Measurements from ENCODE around the gene LPAR1.
"Not testable (repeated sequence)": the region's sequence is repeated elsewhere in the genome, so short reads cannot be mapped to it uniquely, and the experiment has no call there.

LPAR1 gene

GRCh38 chr9:110877374-110877773, 160.9 kb downstream of the LPAR1 start:
- no peak for DNase-seq (ENCODE audit: extremely low read depth, low read depth)
- TF ChIP-seq, protein P1, sequence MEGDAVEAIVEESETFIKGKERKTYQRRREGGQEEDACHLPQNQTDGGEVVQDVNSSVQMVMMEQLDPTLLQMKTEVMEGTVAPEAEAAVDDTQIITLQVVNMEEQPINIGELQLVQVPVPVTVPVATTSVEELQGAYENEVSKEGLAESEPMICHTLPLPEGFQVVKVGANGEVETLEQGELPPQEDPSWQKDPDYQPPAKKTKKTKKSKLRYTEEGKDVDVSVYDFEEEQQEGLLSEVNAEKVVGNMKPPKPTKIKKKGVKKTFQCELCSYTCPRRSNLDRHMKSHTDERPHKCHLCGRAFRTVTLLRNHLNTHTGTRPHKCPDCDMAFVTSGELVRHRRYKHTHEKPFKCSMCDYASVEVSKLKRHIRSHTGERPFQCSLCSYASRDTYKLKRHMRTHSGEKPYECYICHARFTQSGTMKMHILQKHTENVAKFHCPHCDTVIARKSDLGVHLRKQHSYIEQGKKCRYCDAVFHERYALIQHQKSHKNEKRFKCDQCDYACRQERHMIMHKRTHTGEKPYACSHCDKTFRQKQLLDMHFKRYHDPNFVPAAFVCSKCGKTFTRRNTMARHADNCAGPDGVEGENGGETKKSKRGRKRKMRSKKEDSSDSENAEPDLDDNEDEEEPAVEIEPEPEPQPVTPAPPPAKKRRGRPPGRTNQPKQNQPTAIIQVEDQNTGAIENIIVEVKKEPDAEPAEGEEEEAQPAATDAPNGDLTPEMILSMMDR (IDR thresholded peaks at IDR 0.05; ENCODE audit: low read depth, low read length) = no peak

DNA sequence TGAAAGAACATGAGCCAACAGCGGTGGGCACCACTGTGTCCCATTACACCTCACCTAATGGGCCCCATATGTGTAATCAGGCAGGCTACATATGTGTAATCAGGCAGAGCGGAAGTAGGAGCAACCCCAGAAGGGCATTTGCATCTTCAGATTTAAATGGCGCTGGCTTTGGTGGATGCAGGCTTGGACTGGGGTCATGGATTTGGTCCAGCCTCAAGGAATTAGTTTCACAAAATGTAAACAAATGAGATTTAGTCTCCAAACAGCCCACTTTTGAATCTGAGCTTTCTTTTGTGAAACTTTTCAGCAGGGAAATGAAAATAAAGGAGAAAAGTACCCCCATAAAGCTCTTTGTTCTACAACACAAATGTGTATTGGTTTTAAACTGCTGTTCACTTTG, 161.3 kb downstream of the LPAR1 start:
- TF ChIP-seq, protein P1 (IDR thresholded peaks at IDR 0.05; ENCODE audit: low read depth, low read length) = no peak
- no peak for DNase-seq (ENCODE audit: extremely low read depth, low read depth)

- no peak for DNase-seq (ENCODE audit: extremely low read depth, low read depth)
- TF ChIP-seq, protein P1 (IDR thresholded peaks at IDR 0.05; ENCODE audit: low read depth, low read length) = no peak
Observed at GRCh38 chr9:110874963-110875674, 163.2 kb downstream of the LPAR1 start.

DNA sequence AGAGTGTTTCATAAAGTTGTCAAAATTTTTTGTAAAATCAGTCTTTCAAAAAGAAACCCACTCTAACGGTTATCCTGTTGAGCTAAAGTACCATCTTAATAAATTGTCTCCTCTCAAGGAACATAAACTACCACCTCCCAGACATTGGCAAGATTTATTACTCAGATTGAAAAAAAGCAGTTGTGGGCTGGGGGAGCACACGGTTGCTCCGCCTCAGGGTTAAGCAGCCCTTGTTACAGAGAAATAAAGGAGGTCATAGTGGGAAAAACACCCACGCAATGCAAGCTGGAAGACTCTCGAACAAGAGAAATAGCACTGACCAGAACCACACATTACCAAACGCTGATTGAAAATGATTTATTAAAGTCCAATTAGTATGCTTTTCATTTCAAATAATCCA, 165.3 kb downstream of the LPAR1 start:
- TF ChIP-seq, protein P1 (IDR thresholded peaks at IDR 0.05; ENCODE audit: low read depth, low read length) = no peak
- DNase-seq (ENCODE audit: extremely low read depth, low read depth) = no peak

DNA sequence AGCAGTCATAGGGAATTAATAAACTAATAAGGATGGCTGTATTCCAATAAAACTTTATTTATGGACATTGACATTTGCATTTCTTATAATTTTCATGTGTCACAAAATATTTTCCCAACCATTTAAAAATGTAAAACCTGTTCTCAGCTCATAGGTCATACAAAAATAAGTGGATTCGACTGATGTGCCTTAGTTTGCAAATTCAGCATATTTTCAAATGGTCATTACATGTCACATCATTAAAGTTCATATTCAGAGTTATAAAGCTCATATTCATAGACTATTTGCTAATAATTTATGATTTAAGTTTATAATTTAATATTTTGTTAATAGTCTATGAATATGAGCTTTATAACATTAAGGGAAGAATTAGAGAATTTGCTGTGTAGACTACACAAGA, 166.5 kb downstream of the LPAR1 start:
- no peak for DNase-seq (ENCODE audit: extremely low read depth, low read depth)
- TF ChIP-seq, protein P1 (IDR thresholded peaks at IDR 0.05; ENCODE audit: low read depth, low read length) = no peak

- DNase-seq (ENCODE audit: extremely low read depth, low read depth) = no peak
- TF ChIP-seq, protein P1 (IDR thresholded peaks at IDR 0.05; ENCODE audit: low read depth, low read length) = no peak
Observed at GRCh38 chr9:110869931-110870330, 168.3 kb downstream of the LPAR1 start.

DNA sequence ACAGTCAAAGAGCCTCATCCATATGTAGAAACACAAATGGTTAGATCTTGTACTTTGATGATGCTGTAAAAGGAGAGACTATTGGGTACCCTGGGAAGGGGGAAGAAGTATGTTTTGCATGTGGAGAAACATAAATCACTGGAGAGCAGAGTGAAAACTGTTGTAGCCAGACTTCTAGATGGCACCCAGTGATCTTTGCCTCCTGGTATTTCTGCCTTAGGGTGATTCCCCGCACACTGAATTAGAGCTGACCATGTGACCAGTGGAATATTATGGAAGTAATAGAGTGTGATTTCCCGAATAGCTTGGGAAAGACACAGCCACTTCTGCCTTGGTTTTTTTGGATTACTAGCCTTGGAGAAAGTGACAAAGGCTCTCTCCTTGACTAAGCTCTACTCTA, 174.3 kb downstream of the LPAR1 start:
- DNase-seq (ENCODE audit: extremely low read depth, low read depth) = no peak
- TF ChIP-seq, protein P1 (IDR thresholded peaks at IDR 0.05; ENCODE audit: low read depth, low read length) = no peak

- DNase-seq (ENCODE audit: extremely low read depth, low read depth) = not testable (repeated sequence)
Observed at GRCh38 chr9:110861370-110862110, 176.7 kb downstream of the LPAR1 start.
